ENCODE data around the gene ABCD1. TPM values are rescaled to one million over a fixed set of nuclear protein-coding genes. Genes with fewer than 3 reads are reported as not detected.

ABCD1 gene
- total and polyA plus RNA-seq, 4 donors, result 4.0 to 10.8 (median 7.6) TPM

GRCh38 chrX:153722704-153723350 is 1.8 kb upstream of the ABCD1 start (continued):
- no peak for TF ChIP-seq CTCF (IDR thresholded peaks at IDR 0.05; ENCODE audit: low read depth, low read length, missing input control)
- no peak for TF ChIP-seq HNF4A (conservative IDR thresholded peaks at IDR 0.05)
- no peak for TF ChIP-seq ZBTB33 (IDR thresholded peaks at IDR 0.05)
- TF ChIP-seq EGR1 (IDR thresholded peaks at IDR 0.05; ENCODE audit: low read depth in 2 of 2), result no peak
- no peak for TF ChIP-seq RXRA (IDR thresholded peaks at IDR 0.05)

GRCh38 chrX:153723351-153724251 is 1.1 kb upstream of the ABCD1 start:
- no peaks in the 10 kb centered on the region for H3K27me3 ChIP-seq (ENCODE audit: control insufficient read depth in 4 of 4, insufficient read depth in 4 of 4, low read length in 3 of 4)
- peaks cover 3 to 17% (median 8%) of the 10 kb centered on the region in 4 donors for H3K36me3 ChIP-seq (ENCODE audit: control insufficient read depth in 4 of 4, insufficient read depth in 3 of 4, low read depth in 1 of 4, low read length in 3 of 4)
- DNase-seq (ENCODE audit: low spot score), result peak; percentile 41
- peak overlapping the region; percentile 28 to 71 for H3K9ac ChIP-seq (ENCODE audit: low read depth in 1 of 2, low read length in 2 of 2)
- peaks cover 21 to 48% (median 34%) of the 10 kb centered on the region in 4 donors for H3K4me1 ChIP-seq (ENCODE audit: control insufficient read depth in 4 of 4, insufficient read depth in 4 of 4, low read length in 3 of 4)
- H3K4me3 ChIP-seq (ENCODE audit: low read depth in 1 of 3, low read length in 3 of 3), result peak overlapping the region; percentile 65 to 82 (median 74)
- H3K27ac ChIP-seq (ENCODE audit: low read depth in 1 of 2, low read length in 2 of 2), result peak overlapping the region; percentile 83 to 86
- H3K9me3 ChIP-seq (ENCODE audit: control insufficient read depth in 4 of 4, low read length in 3 of 4), result no peaks in the 10 kb centered on the region
- TF ChIP-seq FOXA1 (IDR thresholded peaks at IDR 0.05) (no peak), ATF3 (IDR thresholded peaks at IDR 0.05) (no peak), GABPA (IDR thresholded peaks at IDR 0.05 in 1 of 2, conservative IDR thresholded peaks at IDR 0.05 in 1 of 2) (peak in 1 of 2 donors; percentile 70), ZBTB33 (IDR thresholded peaks at IDR 0.05) (no peak), TAF1 (conservative IDR thresholded peaks at IDR 0.05) (no peak), RAD21 (IDR thresholded peaks at IDR 0.05) (no peak), MAX (IDR thresholded peaks at IDR 0.05) (peak; percentile 53), EGR1 (IDR thresholded peaks at IDR 0.05; ENCODE audit: low read depth in 2 of 2) (no peak), NR2F2 (IDR thresholded peaks at IDR 0.05) (peak; percentile 69), HNF4G (IDR thresholded peaks at IDR 0.05) (peak; percentile 19), RXRA (IDR thresholded peaks at IDR 0.05) (peak in 1 of 2 donors; percentile 50), YY1 (IDR thresholded peaks at IDR 0.05) (no peak), REST (IDR thresholded peaks at IDR 0.05) (no peak), JUND (IDR thresholded peaks at IDR 0.05) (no peak), SP1 (IDR thresholded peaks at IDR 0.05) (peak; percentile 65), FOXA2 (IDR thresholded peaks at IDR 0.05) (no peak), CTCF (IDR thresholded peaks at IDR 0.05; ENCODE audit: low read depth, low read length, missing input control) (peak; percentile 7), HNF4A (conservative IDR thresholded peaks at IDR 0.05) (peak; percentile 39 to 79)
- under 1% methylated on average over 78 of the region's 78 CpGs for WGBS

All from liver (tissue), 9 donors.